NT2/D1 (cell line): ENCODE results near the gene LRRC4B.

Experiments used
- DNase-seq: peaks from one replicate; pipeline ENCODE4 v3.0.0-alpha.2; 2011; ENCODE audit warnings: low read depth, low spot score
- H3K27me3 ChIP-seq: 2 replicates; pipeline ENCODE4 v1.6.0; 2011; ENCODE audit warnings: mild to moderate bottlenecking; ENCODE audit not compliant: insufficient read length, insufficient read depth
- H3K36me3 ChIP-seq: 2 replicates; pipeline ENCODE4 v1.6.1; 2011; ENCODE audit warnings: mild to moderate bottlenecking, low read length, mixed read lengths; ENCODE audit not compliant: insufficient read depth, insufficient read length
- H3K4me1 ChIP-seq: 2 replicates; pipeline ENCODE4 v1.5.1; 2011; ENCODE audit not compliant: insufficient read depth, insufficient read length
- H3K4me3 ChIP-seq: 2 replicates; pipeline ENCODE4 v1.5.1; 2011; ENCODE audit warnings: low read depth; ENCODE audit not compliant: insufficient read length
- H3K9ac ChIP-seq: 2 replicates; pipeline ENCODE4 v1.6.0; 2011; ENCODE audit warnings: low read depth; ENCODE audit not compliant: insufficient read length
- H3K9me3 ChIP-seq: 2 replicates; pipeline ENCODE4 v1.5.1; 2011; ENCODE audit warnings: mild to moderate bottlenecking, low read length; ENCODE audit not compliant: insufficient read depth
- SUZ12 ChIP-seq: IDR thresholded peaks from 2 replicates; pipeline ENCODE4 v1.6.1; 2011; ENCODE audit not compliant: insufficient read length, insufficient read depth; ENCODE audit errors: extremely low read depth
- YY1 ChIP-seq: IDR thresholded peaks from 2 replicates; pipeline ENCODE4 v1.6.1; 2011; ENCODE audit not compliant: insufficient read length, insufficient read depth
- ZNF274 ChIP-seq: IDR thresholded peaks from 2 replicates; pipeline ENCODE4 v1.6.1; 2011; ENCODE audit warnings: mild to moderate bottlenecking, low read depth, low read length

The LRRC4B gene

DNA sequence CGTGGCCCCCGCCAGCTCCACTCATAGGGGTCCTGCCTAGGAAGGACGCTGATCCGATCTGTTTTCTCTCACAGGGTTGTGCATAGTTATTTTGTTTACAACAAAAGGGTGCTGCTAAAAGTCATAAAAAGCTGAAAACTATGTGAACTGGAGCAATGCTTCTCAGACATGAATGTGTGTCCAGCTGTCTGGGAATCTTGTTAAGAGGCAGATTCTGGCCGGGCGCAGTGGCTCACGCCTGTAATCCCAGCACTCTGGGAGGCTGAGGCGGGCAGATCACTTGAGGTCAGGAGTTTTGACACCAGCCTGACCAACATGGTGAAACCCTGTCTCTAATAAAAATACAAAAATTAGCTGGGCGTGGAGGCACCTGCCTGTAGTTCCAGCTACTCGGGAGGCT lies 8.6 kb downstream of the LRRC4B start:
- Histone ChIP-seq H3K36me3 (peaks cover 3% of the 10 kb centered on the region), H3K9ac (no peak overlapping the region), H3K4me3 (no peak overlapping the region), H3K9me3 (no peaks in the 10 kb centered on the region), H3K4me1 (peaks cover 19% of the 10 kb centered on the region), H3K27me3 (no peaks in the 10 kb centered on the region)
- TF ChIP-seq SUZ12 (no peak), ZNF274 (no peak), YY1 (no peak)
- DNase-seq = no peak

- Histone ChIP-seq H3K4me1 (peaks cover 16% of the 10 kb centered on the region), H3K4me3 (no peak overlapping the region), H3K9ac (no peak overlapping the region), H3K27me3 (no peaks in the 10 kb centered on the region), H3K36me3 (peaks cover 3% of the 10 kb centered on the region), H3K9me3 (no peaks in the 10 kb centered on the region)
- no peak for TF ChIP-seq SUZ12
- TF ChIP-seq YY1 = no peak
- TF ChIP-seq ZNF274 = no peak
- DNase-seq = no peak
Measured at GRCh38 chr19:50558449-50558848, 9.8 kb downstream of the LRRC4B start.

- Histone ChIP-seq H3K9ac (no peak overlapping the region), H3K9me3 (no peaks in the 10 kb centered on the region), H3K4me3 (no peak overlapping the region), H3K27me3 (no peaks in the 10 kb centered on the region), H3K4me1 (peaks cover 16% of the 10 kb centered on the region), H3K36me3 (peaks cover 3% of the 10 kb centered on the region)
- no peak for TF ChIP-seq ZNF274
- TF ChIP-seq SUZ12 = no peak
- no peak for TF ChIP-seq YY1
- DNase-seq = no peak
Measured at GRCh38 chr19:50558039-50558438, 10.2 kb downstream of the LRRC4B start.

GRCh38 chr19:50557009-50557613 lies 11.1 kb downstream of the LRRC4B start:
- Histone ChIP-seq H3K4me1 (peaks cover 15% of the 10 kb centered on the region), H3K27me3 (peaks cover 8% of the 10 kb centered on the region), H3K9me3 (no peaks in the 10 kb centered on the region), H3K9ac (peak overlapping the region; percentile 51), H3K4me3 (peak overlapping the region; percentile 26), H3K36me3 (peaks cover 3% of the 10 kb centered on the region)
- TF ChIP-seq YY1 = no peak
- TF ChIP-seq ZNF274 = no peak
- TF ChIP-seq SUZ12 = no peak
- no peak for DNase-seq

DNA sequence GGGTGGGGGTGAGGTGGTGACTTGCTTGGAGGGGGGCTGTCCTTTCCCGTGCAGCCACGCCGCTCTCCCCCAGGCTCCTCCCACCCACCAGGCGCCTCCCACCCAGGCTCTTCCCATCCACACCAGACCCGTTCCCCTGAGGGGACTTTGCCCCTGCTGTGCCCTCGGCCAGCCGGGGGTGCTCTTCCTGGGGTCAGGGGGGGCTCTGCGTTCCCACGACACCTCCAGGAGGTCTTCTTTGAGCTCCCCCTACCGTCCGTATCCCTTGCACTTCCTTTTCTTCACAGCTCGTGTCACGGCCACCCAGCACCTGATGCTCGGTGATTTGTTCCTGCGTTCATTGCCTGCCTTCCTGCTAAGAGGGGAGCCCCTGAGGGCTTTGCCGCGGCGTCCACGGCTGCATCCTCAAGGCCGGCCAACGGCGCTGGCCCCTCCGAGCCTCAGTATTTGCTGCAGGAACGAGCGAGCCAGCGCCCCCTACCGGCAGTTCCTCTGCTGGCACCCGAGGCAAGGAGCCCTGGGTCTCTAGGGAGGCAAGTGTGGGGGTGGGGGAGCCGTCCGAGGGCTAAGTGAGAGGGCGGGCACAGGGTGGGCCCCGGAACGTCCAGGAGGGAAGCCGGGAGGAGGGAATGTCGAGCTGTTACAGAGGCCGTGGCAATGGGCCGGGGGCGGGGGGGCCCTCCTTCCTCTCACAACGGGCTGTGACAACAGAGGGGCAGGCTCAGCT lies 11.8 kb downstream of the LRRC4B start:
- H3K36me3 ChIP-seq = peaks cover 3% of the 10 kb centered on the region
- peak overlapping the region; percentile 72 for H3K9ac ChIP-seq
- peaks cover 15% of the 10 kb centered on the region for H3K4me1 ChIP-seq
- peak; percentile 77 for DNase-seq
- TF ChIP-seq ZNF274 (no peak), YY1 (no peak), SUZ12 (no peak)
- H3K4me3 ChIP-seq = peak overlapping the region; percentile 63
- H3K9me3 ChIP-seq = no peaks in the 10 kb centered on the region
- H3K27me3 ChIP-seq = peaks cover 9% of the 10 kb centered on the region

DNA sequence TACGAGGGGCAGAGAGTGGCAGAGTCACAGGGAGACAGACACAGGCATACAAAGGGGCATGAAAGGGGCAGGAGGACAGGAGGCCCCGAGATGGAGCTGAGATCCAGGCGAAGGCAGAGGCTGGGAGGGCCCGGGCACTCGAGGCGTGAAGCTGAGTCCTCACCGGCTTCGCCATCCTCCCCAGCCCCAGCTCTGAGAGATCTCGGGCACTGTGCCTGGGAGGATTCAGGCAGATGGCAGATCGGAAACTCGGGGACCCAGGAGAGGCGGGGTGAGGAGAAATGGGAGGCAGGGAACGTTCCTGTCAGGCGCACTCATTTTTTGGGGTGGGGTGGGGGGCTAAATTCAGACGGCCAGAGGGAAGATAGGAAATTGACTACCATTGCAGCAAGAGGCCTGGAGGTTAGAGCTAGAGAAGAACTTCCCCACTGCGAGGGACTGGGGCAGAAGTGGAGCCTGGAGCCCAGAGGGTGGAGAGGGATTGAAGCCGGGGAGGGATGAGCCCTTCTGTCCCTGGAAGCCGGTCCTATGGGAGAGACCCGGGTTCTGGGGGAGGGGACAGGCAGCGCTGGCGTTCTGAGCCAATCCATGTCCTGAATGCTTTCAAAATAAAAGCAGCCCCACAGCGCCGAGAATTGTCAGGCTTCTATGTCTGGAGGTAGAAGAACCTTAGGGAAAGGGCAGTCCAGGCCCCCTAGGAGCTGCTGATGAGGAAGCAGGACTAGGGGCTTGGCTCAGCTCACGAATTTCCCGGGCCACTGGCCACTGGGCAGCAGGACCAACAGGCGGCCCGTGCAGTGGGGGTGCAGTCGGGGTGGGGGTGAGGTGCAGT lies 12.6 kb downstream of the LRRC4B start:
- Histone ChIP-seq H3K4me1 (peaks cover 15% of the 10 kb centered on the region), H3K4me3 (peak overlapping the region; percentile 63), H3K9ac (peak overlapping the region; percentile 59), H3K27me3 (peaks cover 9% of the 10 kb centered on the region), H3K36me3 (peaks cover 3% of the 10 kb centered on the region), H3K9me3 (no peaks in the 10 kb centered on the region)
- TF ChIP-seq ZNF274 = no peak
- TF ChIP-seq SUZ12 = no peak
- no peak for TF ChIP-seq YY1
- no peak for DNase-seq

GRCh38 chr19:50555033-50555432 lies 13.2 kb downstream of the LRRC4B start:
- Histone ChIP-seq H3K36me3 (peaks cover 3% of the 10 kb centered on the region), H3K9me3 (no peaks in the 10 kb centered on the region), H3K27me3 (peaks cover 9% of the 10 kb centered on the region), H3K4me1 (peaks cover 15% of the 10 kb centered on the region), H3K9ac (no peak overlapping the region), H3K4me3 (no peak overlapping the region)
- TF ChIP-seq ZNF274 (no peak), SUZ12 (no peak), YY1 (no peak)
- no peak for DNase-seq

DNA sequence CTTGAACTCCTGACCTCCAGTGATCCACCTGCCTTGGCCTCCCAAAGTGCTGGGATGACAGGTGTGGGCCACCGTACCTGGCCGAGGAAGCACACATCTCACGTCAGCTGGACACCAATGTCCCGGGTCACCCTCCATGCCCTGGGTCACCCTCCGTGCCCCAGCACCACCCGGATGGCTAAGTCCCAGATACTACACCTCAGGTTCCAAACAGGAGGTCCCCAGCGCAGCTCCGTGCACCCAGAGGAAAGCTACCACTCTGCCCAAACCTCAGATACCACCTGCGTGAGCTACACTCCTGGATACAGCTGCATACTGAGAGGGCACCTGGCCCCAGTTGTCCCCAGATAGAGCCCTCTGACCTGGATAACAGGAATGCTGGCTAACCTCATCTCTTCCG lies 14.0 kb downstream of the LRRC4B start:
- no peak overlapping the region for H3K4me3 ChIP-seq
- H3K36me3 ChIP-seq = peaks cover 3% of the 10 kb centered on the region
- H3K9me3 ChIP-seq = no peaks in the 10 kb centered on the region
- no peak for TF ChIP-seq SUZ12
- TF ChIP-seq YY1 = no peak
- TF ChIP-seq ZNF274 = no peak
- DNase-seq = no peak
- no peak overlapping the region for H3K9ac ChIP-seq
- peaks cover 15% of the 10 kb centered on the region for H3K4me1 ChIP-seq
- H3K27me3 ChIP-seq = peaks cover 9% of the 10 kb centered on the region
